ENCODE data around the gene APOL2.

APOL2 gene

DNA sequence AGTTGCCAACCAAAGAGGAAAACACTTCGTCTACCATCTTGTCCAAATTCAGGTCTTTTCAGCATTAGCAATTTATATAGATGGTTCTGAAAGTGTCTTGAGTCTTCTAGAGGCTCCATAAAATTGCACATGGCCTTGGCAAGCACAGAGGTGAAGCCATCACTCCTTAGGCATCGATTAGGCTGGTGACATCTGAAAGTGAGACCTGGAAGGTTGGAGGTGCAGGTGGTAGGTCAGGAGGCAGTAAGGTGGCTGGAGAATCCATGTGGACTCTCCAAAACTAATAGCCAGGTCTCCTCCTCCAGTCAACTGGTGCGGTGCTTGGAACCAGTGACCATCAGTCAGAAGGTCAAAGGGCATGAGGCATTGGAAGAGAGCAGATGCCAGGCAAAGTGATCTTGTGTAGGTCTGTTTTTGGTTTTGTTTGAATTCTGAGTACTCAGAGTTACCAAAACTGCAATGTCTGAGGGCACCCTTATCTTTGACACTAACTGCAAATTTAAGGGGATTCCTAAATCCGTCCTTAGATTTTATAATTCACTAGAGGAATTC is 6.6 kb upstream of the APOL2 start:
- H3F3A ChIP-seq (ENCODE audit: insufficient read depth, low read length), result no peaks in the 10 kb centered on the region
- no peaks in the 10 kb centered on the region for H3K36me3 ChIP-seq (ENCODE audit: insufficient read depth, low read length)
- H3K9me3 ChIP-seq (ENCODE audit: low read length), result 0 out of 2 replicates have a peak, but pooled peaks cover 4% of the 10 kb centered on the region
- H3K27ac ChIP-seq (ENCODE audit: low read depth, low read length, poor library complexity, severe bottlenecking), result no peak overlapping the region
- no peak for TF ChIP-seq EZH2 (IDR thresholded peaks at IDR 0.05; ENCODE audit: borderline replicate concordance, low read length)
- TF ChIP-seq, protein P1, sequence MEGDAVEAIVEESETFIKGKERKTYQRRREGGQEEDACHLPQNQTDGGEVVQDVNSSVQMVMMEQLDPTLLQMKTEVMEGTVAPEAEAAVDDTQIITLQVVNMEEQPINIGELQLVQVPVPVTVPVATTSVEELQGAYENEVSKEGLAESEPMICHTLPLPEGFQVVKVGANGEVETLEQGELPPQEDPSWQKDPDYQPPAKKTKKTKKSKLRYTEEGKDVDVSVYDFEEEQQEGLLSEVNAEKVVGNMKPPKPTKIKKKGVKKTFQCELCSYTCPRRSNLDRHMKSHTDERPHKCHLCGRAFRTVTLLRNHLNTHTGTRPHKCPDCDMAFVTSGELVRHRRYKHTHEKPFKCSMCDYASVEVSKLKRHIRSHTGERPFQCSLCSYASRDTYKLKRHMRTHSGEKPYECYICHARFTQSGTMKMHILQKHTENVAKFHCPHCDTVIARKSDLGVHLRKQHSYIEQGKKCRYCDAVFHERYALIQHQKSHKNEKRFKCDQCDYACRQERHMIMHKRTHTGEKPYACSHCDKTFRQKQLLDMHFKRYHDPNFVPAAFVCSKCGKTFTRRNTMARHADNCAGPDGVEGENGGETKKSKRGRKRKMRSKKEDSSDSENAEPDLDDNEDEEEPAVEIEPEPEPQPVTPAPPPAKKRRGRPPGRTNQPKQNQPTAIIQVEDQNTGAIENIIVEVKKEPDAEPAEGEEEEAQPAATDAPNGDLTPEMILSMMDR (IDR thresholded peaks at IDR 0.05; ENCODE audit: low read length), result no peak
- H3K4me1 ChIP-seq (ENCODE audit: insufficient read depth, low read length, severe bottlenecking), result no peaks in the 10 kb centered on the region
- H3K9me2 ChIP-seq (ENCODE audit: low read depth, low read length), result no peaks in the 10 kb centered on the region
- H3K4me2 ChIP-seq (ENCODE audit: low read length), result no peak overlapping the region
- H3K4me3 ChIP-seq (ENCODE audit: low read depth, low read length, poor library complexity, severe bottlenecking), result no peak overlapping the region
- no peak overlapping the region for H2AFZ ChIP-seq (ENCODE audit: low read length)
- H3K27me3 ChIP-seq (ENCODE audit: insufficient read depth, low read length), result no peaks in the 10 kb centered on the region
- no peak overlapping the region for H3K9ac ChIP-seq (ENCODE audit: low read length)
- H4K20me1 ChIP-seq (ENCODE audit: insufficient read depth, low read length), result no peaks in the 10 kb centered on the region
- no peaks in the 10 kb centered on the region for H3K79me2 ChIP-seq (ENCODE audit: insufficient read depth, low read length)

- Histone ChIP-seq H3K9me2 (ENCODE audit: low read depth, low read length) (no peaks in the 10 kb centered on the region), H3K4me1 (ENCODE audit: insufficient read depth, low read length, severe bottlenecking) (peaks cover 4% of the 10 kb centered on the region), H3F3A (ENCODE audit: insufficient read depth, low read length) (no peaks in the 10 kb centered on the region), H3K27ac (ENCODE audit: low read depth, low read length, poor library complexity, severe bottlenecking) (no peak overlapping the region), H3K27me3 (ENCODE audit: insufficient read depth, low read length) (no peaks in the 10 kb centered on the region), H3K9ac (ENCODE audit: low read length) (no peak overlapping the region), H3K4me3 (ENCODE audit: low read depth, low read length, poor library complexity, severe bottlenecking) (no peak overlapping the region), H4K20me1 (ENCODE audit: insufficient read depth, low read length) (no peaks in the 10 kb centered on the region), H3K36me3 (ENCODE audit: insufficient read depth, low read length) (no peaks in the 10 kb centered on the region), H3K4me2 (ENCODE audit: low read length) (no peak overlapping the region), H3K9me3 (ENCODE audit: low read length) (0 out of 2 replicates have a peak, but pooled peaks cover 4% of the 10 kb centered on the region), H2AFZ (ENCODE audit: low read length) (no peak overlapping the region), H3K79me2 (ENCODE audit: insufficient read depth, low read length) (no peaks in the 10 kb centered on the region)
- TF ChIP-seq, protein P1 (IDR thresholded peaks at IDR 0.05; ENCODE audit: low read length), result no peak
- no peak for TF ChIP-seq EZH2 (IDR thresholded peaks at IDR 0.05; ENCODE audit: borderline replicate concordance, low read length)
These were observed 5.4 kb upstream of the APOL2 start for GRCh38 chr22:36244522-36245391.

- Histone ChIP-seq H3K27me3 (ENCODE audit: insufficient read depth, low read length) (no peaks in the 10 kb centered on the region), H3K79me2 (ENCODE audit: insufficient read depth, low read length) (peaks cover 2% of the 10 kb centered on the region; the same call in 1 of the 2 replicates), H3K4me1 (ENCODE audit: insufficient read depth, low read length, severe bottlenecking) (peaks cover 7% of the 10 kb centered on the region), H3K4me3 (ENCODE audit: low read depth, low read length, poor library complexity, severe bottlenecking) (no peak overlapping the region), H3F3A (ENCODE audit: insufficient read depth, low read length) (no peaks in the 10 kb centered on the region), H3K27ac (ENCODE audit: low read depth, low read length, poor library complexity, severe bottlenecking) (no peak overlapping the region), H3K4me2 (ENCODE audit: low read length) (no peak overlapping the region), H2AFZ (ENCODE audit: low read length) (no peak overlapping the region), H3K9ac (ENCODE audit: low read length) (no peak overlapping the region), H3K36me3 (ENCODE audit: insufficient read depth, low read length) (no peaks in the 10 kb centered on the region), H4K20me1 (ENCODE audit: insufficient read depth, low read length) (no peaks in the 10 kb centered on the region), H3K9me2 (ENCODE audit: low read depth, low read length) (no peaks in the 10 kb centered on the region), H3K9me3 (ENCODE audit: low read length) (no peaks in the 10 kb centered on the region)
- TF ChIP-seq EZH2 (IDR thresholded peaks at IDR 0.05; ENCODE audit: borderline replicate concordance, low read length), result no peak
- TF ChIP-seq, protein P1 (IDR thresholded peaks at IDR 0.05; ENCODE audit: low read length), result no peak
These were observed 4.7 kb upstream of the APOL2 start for GRCh38 chr22:36243986-36244385.
